ENCODE measurements around the gene SLC25A19. TPM values are rescaled to one million over a fixed set of nuclear protein-coding genes. Genes with fewer than 3 reads are reported as not detected.

SLC25A19 gene
- total RNA-seq, 4 donors from 2014 or later, result 16.7 to 23.1 (median 20.1) TPM

DNA sequence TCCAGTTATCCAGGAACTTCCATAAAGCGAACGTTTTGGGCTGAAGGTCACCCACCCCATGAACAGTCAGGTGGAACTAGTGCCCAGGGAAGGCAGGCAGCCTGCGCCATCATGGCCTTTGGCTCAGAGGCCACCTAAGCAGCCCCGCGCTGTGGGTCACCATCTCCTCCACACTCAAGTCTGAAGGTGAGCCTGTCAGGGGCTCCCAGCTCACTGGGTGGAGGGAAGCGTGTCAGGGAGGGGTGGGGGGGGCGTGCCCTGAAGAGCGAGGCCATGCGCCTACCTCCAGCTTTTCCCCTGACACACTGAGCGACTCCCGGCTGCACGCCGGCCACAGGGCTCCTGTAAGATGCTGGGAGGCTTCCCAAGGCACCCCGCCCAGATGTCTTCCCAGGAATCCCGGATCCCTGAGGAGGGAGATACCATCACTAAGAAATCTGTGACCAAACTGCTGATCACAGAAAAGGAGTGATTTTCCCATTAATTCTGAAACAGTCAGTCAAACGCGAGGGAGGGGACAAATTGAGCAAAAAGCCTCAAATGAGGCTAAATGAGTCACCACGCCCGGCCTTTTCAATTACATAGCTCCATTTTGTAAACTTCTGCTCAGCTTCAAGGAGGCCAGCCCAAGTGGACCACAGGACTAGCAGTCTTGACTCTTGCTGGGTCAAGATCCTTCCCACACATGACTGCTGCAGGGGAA lies 26.5 kb upstream of the SLC25A19 start:
- 72 to 79% methylated on average over 17 to 19 of the region's 19 CpGs for WGBS, 2 donors
- peak overlapping the region in 3 of 4 donors; percentile 0 to 46 (median 15) for H3K27ac ChIP-seq

GRCh38 chr17:75313941-75314551 lies 24.8 kb upstream of the SLC25A19 start:
- peaks cover 0 to 9% (median 6%) of the 10 kb centered on the region in 4 donors for H3K4me1 ChIP-seq
- H3K9me3 ChIP-seq, result no peaks in the 10 kb centered on the region
- no peak for TF ChIP-seq POLR2A (IDR thresholded peaks at IDR 0.05)
- peak in 1 of 2 donors; percentile 66 for TF ChIP-seq EP300 (IDR thresholded peaks at IDR 0.05)
- no peak for DNase-seq (ENCODE audit: low spot score in 2 of 2)
- no peak overlapping the region for H3K4me3 ChIP-seq
- WGBS, 2 donors, result 70 to 73% methylated on average over 12 to 14 of the region's 14 CpGs
- peak overlapping the region in 3 of 4 donors; percentile 26 to 75 (median 71) for H3K27ac ChIP-seq
- no peaks in the 10 kb centered on the region for H3K27me3 ChIP-seq
- peaks cover 0 to 26% (median 5%) of the 10 kb centered on the region in 3 donors for H3K36me3 ChIP-seq

More for the DNA sequence above, 26.5 kb upstream of the SLC25A19 start:
- Histone ChIP-seq H3K4me1 (peaks cover 0 to 9% (median 6%) of the 10 kb centered on the region in 4 donors), H3K27me3 (no peaks in the 10 kb centered on the region), H3K9me3 (no peaks in the 10 kb centered on the region), H3K4me3 (no peak overlapping the region), H3K36me3 (peaks cover 0 to 39% (median 5%) of the 10 kb centered on the region in 3 donors)
- DNase-seq (ENCODE audit: low spot score in 2 of 2), result no peak
- no peak for TF ChIP-seq POLR2A (IDR thresholded peaks at IDR 0.05)
- TF ChIP-seq, protein P1, sequence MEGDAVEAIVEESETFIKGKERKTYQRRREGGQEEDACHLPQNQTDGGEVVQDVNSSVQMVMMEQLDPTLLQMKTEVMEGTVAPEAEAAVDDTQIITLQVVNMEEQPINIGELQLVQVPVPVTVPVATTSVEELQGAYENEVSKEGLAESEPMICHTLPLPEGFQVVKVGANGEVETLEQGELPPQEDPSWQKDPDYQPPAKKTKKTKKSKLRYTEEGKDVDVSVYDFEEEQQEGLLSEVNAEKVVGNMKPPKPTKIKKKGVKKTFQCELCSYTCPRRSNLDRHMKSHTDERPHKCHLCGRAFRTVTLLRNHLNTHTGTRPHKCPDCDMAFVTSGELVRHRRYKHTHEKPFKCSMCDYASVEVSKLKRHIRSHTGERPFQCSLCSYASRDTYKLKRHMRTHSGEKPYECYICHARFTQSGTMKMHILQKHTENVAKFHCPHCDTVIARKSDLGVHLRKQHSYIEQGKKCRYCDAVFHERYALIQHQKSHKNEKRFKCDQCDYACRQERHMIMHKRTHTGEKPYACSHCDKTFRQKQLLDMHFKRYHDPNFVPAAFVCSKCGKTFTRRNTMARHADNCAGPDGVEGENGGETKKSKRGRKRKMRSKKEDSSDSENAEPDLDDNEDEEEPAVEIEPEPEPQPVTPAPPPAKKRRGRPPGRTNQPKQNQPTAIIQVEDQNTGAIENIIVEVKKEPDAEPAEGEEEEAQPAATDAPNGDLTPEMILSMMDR (IDR thresholded peaks at IDR 0.05), result no peak

DNA sequence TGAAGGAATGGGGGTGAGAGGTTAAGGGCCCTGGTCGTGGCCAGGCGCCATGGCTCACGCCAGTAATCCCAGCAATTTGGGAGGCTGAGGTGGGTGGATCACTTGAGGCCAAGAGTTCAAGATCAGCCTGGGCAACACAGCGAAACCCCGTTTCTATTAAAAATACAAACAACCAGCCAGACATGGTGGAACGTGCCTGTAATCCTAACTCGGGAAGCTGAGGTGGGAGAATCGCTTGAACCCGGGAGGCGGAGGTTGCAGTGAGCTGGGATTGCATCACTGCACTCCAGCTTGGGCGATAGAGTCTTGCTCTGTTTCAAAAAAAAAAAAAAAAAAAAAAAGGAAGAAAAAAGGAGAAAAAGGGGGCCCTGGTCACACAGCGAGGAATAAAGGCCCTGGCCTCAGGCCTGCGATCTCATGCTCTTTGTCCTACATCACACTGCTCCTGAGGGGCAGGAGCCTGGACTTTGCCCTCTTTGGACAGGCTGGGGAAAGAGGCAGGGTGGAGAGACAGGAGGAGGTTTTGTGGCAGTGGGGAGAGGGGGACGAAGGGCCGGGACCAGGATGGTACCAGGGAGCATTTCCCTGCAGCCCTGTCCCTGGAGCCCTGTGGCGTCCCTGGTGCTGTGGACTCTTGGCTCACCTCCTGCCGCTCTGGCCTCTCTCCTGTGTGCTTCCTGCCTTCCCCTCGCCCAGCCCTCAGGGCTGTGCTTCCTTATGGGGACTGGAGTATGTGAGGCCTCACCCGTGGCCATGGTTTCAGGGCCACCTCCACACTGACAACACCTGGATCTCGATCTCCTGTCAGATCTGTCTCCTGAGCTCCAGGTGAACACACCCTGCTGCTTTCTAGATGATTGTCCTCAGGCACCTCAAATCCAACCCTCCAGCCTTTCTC lies 19.7 kb upstream of the SLC25A19 start:
- no peaks in the 10 kb centered on the region for H3K27me3 ChIP-seq
- H3K27ac ChIP-seq, result peak overlapping the region in 3 of 4 donors; percentile 35 to 58 (median 36)
- H3K4me3 ChIP-seq, result no peak overlapping the region
- TF ChIP-seq POLR2A (IDR thresholded peaks at IDR 0.05) (no peak), EP300 (IDR thresholded peaks at IDR 0.05) (no peak)
- TF ChIP-seq, protein P1 (IDR thresholded peaks at IDR 0.05), result no peak
- no peak for DNase-seq (ENCODE audit: low spot score in 2 of 2)
- H3K9me3 ChIP-seq, result no peaks in the 10 kb centered on the region
- peaks cover 0 to 7% (median 0%) of the 10 kb centered on the region in 4 donors for H3K4me1 ChIP-seq
- 58 to 61% methylated on average over 20 of the region's 20 CpGs for WGBS, 2 donors
- peaks cover 0 to under 1% (median 0%) of the 10 kb centered on the region in 3 donors for H3K36me3 ChIP-seq

DNA sequence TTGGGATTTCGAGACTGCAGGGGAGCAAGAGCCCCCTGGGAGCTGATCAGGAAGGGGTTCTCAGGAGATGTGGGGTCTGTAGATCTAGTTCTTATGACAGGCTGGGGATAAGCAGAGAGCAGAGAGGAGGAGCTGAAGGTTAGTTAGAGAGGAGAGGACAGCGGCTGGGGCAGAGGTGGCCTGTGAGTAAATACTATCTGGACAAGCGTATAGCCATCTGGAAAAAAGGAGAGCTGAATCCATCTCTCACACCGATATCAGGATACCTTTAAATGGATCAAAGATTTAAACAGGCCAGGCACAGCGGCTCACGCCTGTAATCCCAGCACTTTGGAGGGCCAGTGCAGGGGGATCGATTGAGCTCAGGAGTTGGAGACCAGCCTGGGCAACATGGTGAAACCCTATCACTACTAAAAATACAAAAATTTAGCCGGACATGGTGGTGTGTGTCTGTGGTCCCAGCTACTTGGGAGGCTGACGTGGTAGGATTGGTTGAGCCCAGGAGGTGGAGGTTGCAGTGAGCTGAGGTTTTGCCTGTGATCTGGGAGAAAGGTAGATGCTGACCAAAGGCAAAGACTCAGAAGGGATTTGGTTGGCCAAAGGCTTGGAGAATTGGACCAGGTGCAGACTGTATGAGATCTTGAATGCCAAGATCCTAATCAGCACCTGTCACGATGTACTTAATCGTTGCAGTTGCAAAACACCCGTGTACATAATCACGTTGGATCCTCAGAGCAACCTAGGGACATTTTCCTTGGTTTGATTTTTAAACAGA lies 18.9 kb upstream of the SLC25A19 start:
- no peaks in the 10 kb centered on the region for H3K36me3 ChIP-seq
- no peak for TF ChIP-seq EP300 (IDR thresholded peaks at IDR 0.05)
- TF ChIP-seq, protein P1 (IDR thresholded peaks at IDR 0.05), result no peak
- no peak for TF ChIP-seq POLR2A (IDR thresholded peaks at IDR 0.05)
- no peaks in the 10 kb centered on the region for H3K9me3 ChIP-seq
- no peak overlapping the region for H3K4me3 ChIP-seq
- no peaks in the 10 kb centered on the region for H3K27me3 ChIP-seq
- H3K4me1 ChIP-seq, result peaks cover 0 to 7% (median 0%) of the 10 kb centered on the region in 4 donors
- DNase-seq (ENCODE audit: low spot score in 2 of 2), result no peak
- H3K27ac ChIP-seq, result peak overlapping the region in 2 of 4 donors; percentile 35 to 36
- 79 to 81% methylated on average over 13 of the region's 13 CpGs for WGBS, 2 donors

Measured in tibial nerve (tissue), 4 donors.